Measurements from ENCODE around the gene SETBP1.

Gene SETBP1

DNA sequence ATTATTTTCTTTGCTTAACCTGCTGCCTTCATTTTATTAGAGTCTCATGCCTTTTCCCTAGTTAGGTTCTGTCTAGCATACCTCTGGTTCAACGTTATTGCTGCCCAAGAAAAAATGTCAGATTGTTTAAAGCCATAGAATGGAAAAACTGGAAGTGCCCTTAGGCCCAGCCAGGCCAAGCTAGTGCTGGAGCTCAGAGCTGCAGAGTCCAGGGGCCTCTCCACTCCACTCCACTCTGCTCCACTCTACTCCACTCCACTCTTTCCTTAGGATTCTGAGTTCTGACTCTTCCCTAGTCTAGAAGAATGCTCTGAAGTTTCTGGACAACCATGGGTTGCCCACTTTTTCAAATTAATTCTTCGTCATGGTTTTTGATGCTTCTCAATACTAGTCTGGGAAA, 155.6 kb downstream of the SETBP1 start:
- DNase-seq = no peak
- Histone ChIP-seq H3K4me3 (ENCODE audit: control insufficient read depth in 1 of 7, extremely low read depth in 1 of 7, insufficient read depth in 4 of 7, low read depth in 2 of 7, low read length in 6 of 7) (no peak overlapping the region), H3K4me1 (ENCODE audit: control extremely low read depth in 1 of 4, control insufficient read depth in 4 of 4, insufficient read depth in 4 of 4, low read length in 3 of 4) (peaks cover 9 to 23% (median 16%) of the 10 kb centered on the region in 4 experiments), H3K9me3 (ENCODE audit: control extremely low read depth in 1 of 5, control insufficient read depth in 4 of 5, insufficient read depth in 2 of 5, low read depth in 1 of 5, low read length in 4 of 5) (no peaks in the 10 kb centered on the region), H3K27me3 (replicated peaks in 2 of 5; ENCODE audit: control insufficient read depth in 4 of 5, insufficient read depth in 5 of 5, low read length in 4 of 5) (no peaks in the 10 kb centered on the region), H3K27ac (ENCODE audit: insufficient read depth in 1 of 2, low read depth in 1 of 2, low read length in 2 of 2, poor library complexity in 1 of 2, severe bottlenecking in 2 of 2) (no peak overlapping the region), H3K36me3 (ENCODE audit: control insufficient read depth in 4 of 4, insufficient read depth in 4 of 4, low read length in 3 of 4) (no peaks in the 10 kb centered on the region)
- 100% methylated on average over 2 of the region's 2 CpGs for WGBS (ENCODE audit: insufficient coverage)
- POLR2A ChIA-PET = interaction anchor here (0.7 kb wide), 2 partner anchors 20 to 281 kb away, joined by 3 read pairs; no protein-coding TSS in a partner anchor
- CTCF ChIA-PET = no interaction called here

- no peaks in the 10 kb centered on the region for H3K9me3 ChIP-seq (ENCODE audit: control extremely low read depth in 1 of 5, control insufficient read depth in 4 of 5, insufficient read depth in 2 of 5, low read depth in 1 of 5, low read length in 4 of 5)
- peaks cover 9 to 29% (median 16%) of the 10 kb centered on the region in 4 experiments for H3K4me1 ChIP-seq (ENCODE audit: control extremely low read depth in 1 of 4, control insufficient read depth in 4 of 4, insufficient read depth in 4 of 4, low read length in 3 of 4)
- POLR2A ChIA-PET = no interaction called here
- H3K4me3 ChIP-seq (ENCODE audit: control insufficient read depth in 1 of 7, extremely low read depth in 1 of 7, insufficient read depth in 4 of 7, low read depth in 2 of 7, low read length in 6 of 7) = no peak overlapping the region
- no peaks in the 10 kb centered on the region for H3K36me3 ChIP-seq (ENCODE audit: control insufficient read depth in 4 of 4, insufficient read depth in 4 of 4, low read length in 3 of 4)
- DNase-seq = no peak
- no peak overlapping the region for H3K27ac ChIP-seq (ENCODE audit: insufficient read depth in 1 of 2, low read depth in 1 of 2, low read length in 2 of 2, poor library complexity in 1 of 2, severe bottlenecking in 2 of 2)
- CTCF ChIA-PET = interaction anchor here (1.5 kb wide), 1 partner anchor 10 kb away, joined by 5 read pairs; no protein-coding TSS in a partner anchor
- no peaks in the 10 kb centered on the region for H3K27me3 ChIP-seq (replicated peaks in 2 of 5; ENCODE audit: control insufficient read depth in 4 of 5, insufficient read depth in 5 of 5, low read length in 4 of 5)
- WGBS (ENCODE audit: insufficient coverage) = 97% methylated on average over 5 of the region's 6 CpGs
Measured at GRCh38 chr18:44837482-44838180, 156.9 kb downstream of the SETBP1 start.

DNA sequence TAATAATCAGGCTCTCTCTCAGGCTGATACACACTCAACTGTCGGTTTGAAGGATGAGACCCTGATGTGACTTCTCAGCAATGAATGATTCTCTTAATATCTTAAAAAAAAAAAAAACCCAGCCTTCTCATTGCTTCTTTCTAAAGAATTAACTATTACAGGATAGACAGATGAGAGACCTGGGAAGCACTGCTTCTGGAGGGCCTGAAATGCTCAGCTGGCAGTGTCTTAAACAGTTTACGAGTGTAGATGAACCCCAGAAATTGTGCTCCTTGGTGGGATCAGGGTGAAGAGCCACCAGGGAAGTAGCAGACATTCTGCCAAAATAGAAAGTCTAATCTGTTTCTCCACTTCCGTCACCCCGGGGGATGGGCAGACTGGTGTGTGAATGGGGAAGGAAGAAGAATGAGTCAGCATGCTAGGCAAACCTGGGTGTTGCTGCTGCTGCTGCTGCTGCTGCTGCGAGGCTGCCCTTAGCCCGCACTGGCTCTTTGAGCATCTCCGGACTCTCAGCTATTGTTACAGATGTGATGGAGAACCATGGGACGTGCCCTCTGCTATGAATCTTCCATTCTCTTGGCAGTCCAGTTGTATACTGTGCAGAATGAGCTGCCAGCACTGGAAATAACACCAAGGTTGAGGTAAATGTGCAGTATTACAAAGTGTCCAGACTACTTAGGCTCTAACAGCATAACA, 158.4 kb downstream of the SETBP1 start:
- Histone ChIP-seq H3K36me3 (ENCODE audit: control insufficient read depth in 4 of 4, insufficient read depth in 4 of 4, low read length in 3 of 4) (no peaks in the 10 kb centered on the region), H3K9me3 (ENCODE audit: control extremely low read depth in 1 of 5, control insufficient read depth in 4 of 5, insufficient read depth in 2 of 5, low read depth in 1 of 5, low read length in 4 of 5) (no peaks in the 10 kb centered on the region), H3K27ac (ENCODE audit: insufficient read depth in 1 of 2, low read depth in 1 of 2, low read length in 2 of 2, poor library complexity in 1 of 2, severe bottlenecking in 2 of 2) (no peak overlapping the region), H3K4me1 (ENCODE audit: control extremely low read depth in 1 of 4, control insufficient read depth in 4 of 4, insufficient read depth in 4 of 4, low read length in 3 of 4) (peaks cover 9 to 29% (median 16%) of the 10 kb centered on the region in 4 experiments), H3K27me3 (replicated peaks in 2 of 5; ENCODE audit: control insufficient read depth in 4 of 5, insufficient read depth in 5 of 5, low read length in 4 of 5) (no peaks in the 10 kb centered on the region), H3K4me3 (ENCODE audit: control insufficient read depth in 1 of 7, extremely low read depth in 1 of 7, insufficient read depth in 4 of 7, low read depth in 2 of 7, low read length in 6 of 7) (peak overlapping the region in 3 of 7 experiments; percentile 7 to 38 (median 31))
- 3% methylated on average over 4 of the region's 8 CpGs for WGBS (ENCODE audit: insufficient coverage)
- POLR2A ChIA-PET = interaction anchor here (0.7 kb wide), 1 partner anchor 46 kb away, joined by 6 read pairs; no protein-coding TSS in a partner anchor
- CTCF ChIA-PET = interaction anchor here (0.6 kb wide), 1 partner anchor 560 kb away, joined by 3 read pairs; no protein-coding TSS in a partner anchor
- DNase-seq = peak; percentile 79 to 92 (median 89)

GRCh38 chr18:44840058-44840790, 159.5 kb downstream of the SETBP1 start:
- 93% methylated on average over 3 of the region's 5 CpGs for WGBS (ENCODE audit: insufficient coverage)
- Histone ChIP-seq H3K4me1 (ENCODE audit: control extremely low read depth in 1 of 4, control insufficient read depth in 4 of 4, insufficient read depth in 4 of 4, low read length in 3 of 4) (peaks cover 9 to 29% (median 16%) of the 10 kb centered on the region in 4 experiments), H3K27ac (ENCODE audit: insufficient read depth in 1 of 2, low read depth in 1 of 2, low read length in 2 of 2, poor library complexity in 1 of 2, severe bottlenecking in 2 of 2) (no peak overlapping the region), H3K4me3 (ENCODE audit: control insufficient read depth in 1 of 7, extremely low read depth in 1 of 7, insufficient read depth in 4 of 7, low read depth in 2 of 7, low read length in 6 of 7) (no peak overlapping the region), H3K27me3 (replicated peaks in 2 of 5; ENCODE audit: control insufficient read depth in 4 of 5, insufficient read depth in 5 of 5, low read length in 4 of 5) (no peaks in the 10 kb centered on the region), H3K9me3 (ENCODE audit: control extremely low read depth in 1 of 5, control insufficient read depth in 4 of 5, insufficient read depth in 2 of 5, low read depth in 1 of 5, low read length in 4 of 5) (peaks cover 0 to 5% (median 0%) of the 10 kb centered on the region in 5 experiments), H3K36me3 (ENCODE audit: control insufficient read depth in 4 of 4, insufficient read depth in 4 of 4, low read length in 3 of 4) (no peaks in the 10 kb centered on the region)
- ChIA-PET CTCF (interaction anchor here (0.8 kb wide), 1 partner anchor 27 kb away, joined by 3 read pairs; no protein-coding TSS in a partner anchor), POLR2A (no interaction called here)
- no peak for DNase-seq

GRCh38 chr18:44841221-44841620, 160.5 kb downstream of the SETBP1 start:
- ChIA-PET CTCF (interaction anchor here (0.7 to 1.3 kb wide), 4 partner anchors 75 to 544 kb away, joined by 3 read pairs; no protein-coding TSS in a partner anchor), POLR2A (no interaction called here)
- peaks cover 9 to 29% (median 16%) of the 10 kb centered on the region in 4 experiments for H3K4me1 ChIP-seq (ENCODE audit: control extremely low read depth in 1 of 4, control insufficient read depth in 4 of 4, insufficient read depth in 4 of 4, low read length in 3 of 4)
- H3K36me3 ChIP-seq (ENCODE audit: control insufficient read depth in 4 of 4, insufficient read depth in 4 of 4, low read length in 3 of 4) = no peaks in the 10 kb centered on the region
- DNase-seq = no peak
- peaks cover 0 to 8% (median 0%) of the 10 kb centered on the region in 5 experiments for H3K9me3 ChIP-seq (ENCODE audit: control extremely low read depth in 1 of 5, control insufficient read depth in 4 of 5, insufficient read depth in 2 of 5, low read depth in 1 of 5, low read length in 4 of 5)
- WGBS (ENCODE audit: insufficient coverage) = 100% methylated on average over 4 of the region's 4 CpGs
- no peaks in the 10 kb centered on the region for H3K27me3 ChIP-seq (replicated peaks in 2 of 5; ENCODE audit: control insufficient read depth in 4 of 5, insufficient read depth in 5 of 5, low read length in 4 of 5)
- H3K27ac ChIP-seq (ENCODE audit: insufficient read depth in 1 of 2, low read depth in 1 of 2, low read length in 2 of 2, poor library complexity in 1 of 2, severe bottlenecking in 2 of 2) = no peak overlapping the region
- no peak overlapping the region for H3K4me3 ChIP-seq (ENCODE audit: control insufficient read depth in 1 of 7, extremely low read depth in 1 of 7, insufficient read depth in 4 of 7, low read depth in 2 of 7, low read length in 6 of 7)

- POLR2A ChIA-PET = no interaction called here
- H3K4me1 ChIP-seq (ENCODE audit: control extremely low read depth in 1 of 4, control insufficient read depth in 4 of 4, insufficient read depth in 4 of 4, low read length in 3 of 4) = peaks cover 9 to 25% (median 16%) of the 10 kb centered on the region in 4 experiments
- DNase-seq = peak in 1 of 3 donors; percentile 12
- WGBS (ENCODE audit: insufficient coverage) = 97% methylated on average over 9 of the region's 10 CpGs
- CTCF ChIA-PET = interaction anchor here (0.9 to 1.3 kb wide), 3 partner anchors 172 to 543 kb away, joined by 3 read pairs; no protein-coding TSS in a partner anchor
- peaks cover 0 to 8% (median 0%) of the 10 kb centered on the region in 5 experiments for H3K9me3 ChIP-seq (ENCODE audit: control extremely low read depth in 1 of 5, control insufficient read depth in 4 of 5, insufficient read depth in 2 of 5, low read depth in 1 of 5, low read length in 4 of 5)
- no peaks in the 10 kb centered on the region for H3K27me3 ChIP-seq (replicated peaks in 2 of 5; ENCODE audit: control insufficient read depth in 4 of 5, insufficient read depth in 5 of 5, low read length in 4 of 5)
- no peak overlapping the region for H3K4me3 ChIP-seq (ENCODE audit: control insufficient read depth in 1 of 7, extremely low read depth in 1 of 7, insufficient read depth in 4 of 7, low read depth in 2 of 7, low read length in 6 of 7)
- no peaks in the 10 kb centered on the region for H3K36me3 ChIP-seq (ENCODE audit: control insufficient read depth in 4 of 4, insufficient read depth in 4 of 4, low read length in 3 of 4)
- no peak overlapping the region for H3K27ac ChIP-seq (ENCODE audit: insufficient read depth in 1 of 2, low read depth in 1 of 2, low read length in 2 of 2, poor library complexity in 1 of 2, severe bottlenecking in 2 of 2)
Measured at GRCh38 chr18:44841752-44842587, 161.3 kb downstream of the SETBP1 start.
